ENCODE data around the gene RHBDF2.

Gene RHBDF2

DNA sequence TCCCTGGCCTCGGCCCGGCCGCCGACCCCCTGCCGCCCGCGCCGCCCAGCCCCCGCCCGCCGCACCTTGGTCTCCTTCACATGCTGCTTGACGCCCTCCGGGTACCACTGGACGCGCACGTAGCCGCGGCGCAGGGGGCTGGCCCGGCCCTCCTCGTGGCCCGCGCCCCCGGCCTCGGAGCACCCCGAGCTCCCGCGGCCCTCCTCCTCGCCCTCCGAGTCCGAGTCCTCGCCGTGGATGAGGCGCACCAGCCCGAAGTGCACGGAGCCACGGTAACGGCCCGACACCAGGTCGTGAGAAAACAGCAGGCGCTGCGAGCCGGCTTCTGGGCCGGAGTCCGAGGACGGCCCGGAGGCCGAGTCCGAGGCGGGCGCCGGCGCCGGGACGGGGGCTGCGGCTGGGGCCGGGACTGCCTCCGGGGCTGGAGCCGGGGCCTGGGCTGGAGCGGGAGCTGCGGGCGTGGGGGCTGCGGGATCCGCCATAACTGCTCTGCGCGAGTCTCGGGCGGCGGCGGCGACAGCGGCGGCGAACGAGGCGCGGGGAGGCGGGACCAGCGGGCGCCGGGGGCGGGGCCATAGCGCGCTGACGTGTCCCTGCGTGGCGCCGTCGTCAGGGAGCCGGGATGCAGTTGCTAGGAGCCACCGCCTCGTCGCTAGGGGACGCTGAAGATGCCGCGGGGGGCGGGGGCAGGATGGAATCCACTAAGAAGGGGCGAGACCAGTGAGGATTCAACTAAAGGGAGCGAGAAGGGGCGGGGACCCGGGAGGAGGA is 48.4 kb downstream of the RHBDF2 start, which contains the start of gene UBE2O:
Gene UBE2O, minus strand, starts transcription at position 493 of the 771 bp plus-strand sequence. Its CDS starts 11 bp downstream, at position 482.
- DNase-seq: peak; percentile 94

GRCh38 chr17:76452127-76452659 is 49.0 kb downstream of the RHBDF2 start:
- no peak for DNase-seq

DNA sequence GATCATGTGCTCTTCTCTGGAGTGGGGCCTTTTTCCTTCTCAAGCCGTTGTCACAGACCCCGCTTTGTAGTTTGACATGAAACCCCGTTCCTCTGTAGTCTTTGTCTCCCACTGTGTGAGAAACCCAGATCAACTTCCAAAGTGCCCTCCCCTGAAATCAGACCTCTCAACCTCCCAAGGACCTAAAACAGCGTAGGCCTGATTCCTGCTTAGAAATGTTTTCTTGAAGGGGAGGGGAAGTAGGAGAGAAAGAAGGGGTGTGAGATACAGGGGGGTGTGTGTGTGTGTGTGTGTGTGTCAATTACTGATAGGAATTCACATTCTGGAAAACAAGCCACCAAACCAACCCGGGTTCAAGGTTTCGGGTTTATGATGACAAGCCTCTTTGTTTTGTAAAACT is 49.7 kb downstream of the RHBDF2 start:
- DNase-seq: no peak

GRCh38 chr17:76449126-76449525 is 52.1 kb downstream of the RHBDF2 start:
- DNase-seq: no peak

GRCh38 chr17:76447931-76448652 is 53.1 kb downstream of the RHBDF2 start:
- DNase-seq: no peak

DNA sequence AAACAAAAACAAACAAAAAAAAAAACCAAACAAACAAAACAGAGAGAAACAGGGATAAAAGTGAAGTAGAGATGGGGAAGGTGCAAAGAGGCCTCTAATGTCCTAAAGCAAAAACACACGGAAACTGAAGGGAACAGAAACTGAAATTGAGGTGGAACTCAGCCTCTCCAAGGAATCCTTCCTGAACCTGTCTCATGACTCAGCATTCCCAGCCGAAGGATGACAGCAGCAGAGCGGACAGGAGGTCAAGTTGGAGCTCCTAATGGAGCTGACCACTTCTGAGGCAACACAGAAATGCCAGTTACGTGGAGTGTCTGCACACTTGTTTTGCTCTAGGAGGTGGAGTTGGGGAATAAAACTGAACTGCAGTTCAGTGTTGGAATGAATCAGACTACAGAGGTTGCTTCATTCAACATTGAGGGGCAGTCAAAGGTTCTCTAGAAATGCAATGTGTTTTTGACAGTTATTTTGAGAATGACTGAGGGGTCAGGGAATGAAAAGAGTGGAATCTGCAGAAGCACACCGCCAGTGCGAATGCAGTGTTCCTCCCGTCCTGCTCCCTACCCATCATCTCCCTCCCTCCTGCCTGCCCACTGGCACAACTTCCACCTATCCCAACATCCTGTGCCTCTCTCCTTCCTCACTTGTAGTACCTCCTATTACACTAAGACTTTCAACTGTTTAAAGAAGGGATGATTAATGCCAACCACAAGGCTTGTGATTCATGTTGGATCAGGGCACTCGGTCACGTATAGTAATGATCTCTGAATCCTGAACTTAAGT is 54.6 kb downstream of the RHBDF2 start:
- DNase-seq: no peak

- no peak for DNase-seq
These were observed 55.4 kb downstream of the RHBDF2 start for GRCh38 chr17:76445697-76446448.

- no peak for DNase-seq
These were observed 56.5 kb downstream of the RHBDF2 start for GRCh38 chr17:76444518-76445311.

DNA sequence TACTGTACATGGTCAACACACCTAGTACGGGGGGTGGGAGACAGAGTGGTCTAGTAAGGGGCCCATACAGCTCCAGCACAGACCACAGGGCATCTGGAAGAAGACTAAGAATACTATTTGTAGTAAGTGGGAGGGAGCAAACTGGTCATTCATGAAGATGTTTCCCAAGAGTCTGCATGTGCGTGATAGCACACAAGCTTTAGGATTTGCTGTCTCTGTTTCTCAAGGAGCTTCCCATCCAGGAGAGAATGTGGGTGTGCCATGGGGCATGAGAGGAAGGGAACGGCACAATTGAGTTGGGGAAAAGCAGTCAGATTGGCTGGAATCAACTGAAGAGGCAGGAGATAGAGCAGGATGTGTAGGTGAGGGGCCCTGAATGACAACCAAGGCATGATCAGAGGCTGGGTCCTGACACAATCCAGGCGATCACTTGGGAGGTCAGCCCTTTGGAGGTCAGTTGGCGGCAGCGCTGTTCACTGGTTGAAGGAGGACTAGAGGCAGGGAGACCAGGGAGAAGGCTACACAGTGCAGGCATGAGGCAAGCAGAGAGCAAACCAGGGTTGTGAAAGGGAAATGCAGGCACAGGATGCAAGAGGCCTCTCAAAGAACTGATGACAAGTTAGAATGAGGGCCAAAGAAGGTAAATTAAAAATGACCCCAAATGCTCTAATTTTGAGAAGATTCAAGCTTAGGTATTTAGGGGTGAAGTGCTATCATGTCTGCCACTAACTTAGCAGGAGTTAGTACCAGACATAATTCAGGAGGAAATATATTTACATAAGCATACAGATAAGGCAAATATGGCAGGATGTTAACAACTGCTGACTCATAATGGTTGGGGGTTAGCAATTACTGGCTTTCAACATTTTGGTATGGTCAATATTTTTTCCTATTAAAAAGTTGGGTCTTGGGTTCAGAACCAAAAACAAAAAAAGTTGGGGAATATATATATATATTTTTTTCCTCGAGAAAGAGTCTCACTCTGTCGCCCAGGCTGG is 58.6 kb downstream of the RHBDF2 start:
- DNase-seq: no peak

DNA sequence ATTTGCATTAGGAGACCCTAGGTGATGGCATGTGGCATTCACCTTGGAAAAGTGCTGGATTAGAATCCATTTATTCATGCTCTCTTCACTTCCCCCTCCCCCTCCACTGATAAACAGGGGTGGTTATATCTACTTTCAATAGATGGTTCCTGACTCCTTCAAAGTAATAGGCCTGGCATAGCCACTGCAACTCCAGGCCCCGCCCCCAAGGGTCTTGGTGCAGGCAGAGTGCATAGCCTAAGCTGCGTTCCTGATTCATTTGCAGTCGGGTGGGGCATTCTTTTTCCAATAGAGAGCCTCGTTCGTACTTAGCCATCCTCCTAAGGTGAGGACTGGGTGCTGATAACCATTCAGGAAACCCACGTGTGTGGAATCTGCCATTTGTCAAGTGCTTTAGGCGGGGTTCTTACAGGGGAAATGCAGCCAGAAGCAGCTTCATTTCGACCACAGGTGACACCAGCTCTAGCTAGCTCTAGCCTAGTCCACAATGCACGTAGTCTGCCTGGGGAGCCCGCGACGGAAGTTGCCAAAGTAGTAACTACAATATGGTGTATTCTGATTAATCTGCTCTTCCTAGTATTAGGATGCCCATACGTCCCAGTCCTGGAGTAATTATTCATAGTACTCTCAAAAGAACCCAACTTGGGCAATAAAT is 59.4 kb downstream of the RHBDF2 start:
- DNase-seq: no peak

DNA sequence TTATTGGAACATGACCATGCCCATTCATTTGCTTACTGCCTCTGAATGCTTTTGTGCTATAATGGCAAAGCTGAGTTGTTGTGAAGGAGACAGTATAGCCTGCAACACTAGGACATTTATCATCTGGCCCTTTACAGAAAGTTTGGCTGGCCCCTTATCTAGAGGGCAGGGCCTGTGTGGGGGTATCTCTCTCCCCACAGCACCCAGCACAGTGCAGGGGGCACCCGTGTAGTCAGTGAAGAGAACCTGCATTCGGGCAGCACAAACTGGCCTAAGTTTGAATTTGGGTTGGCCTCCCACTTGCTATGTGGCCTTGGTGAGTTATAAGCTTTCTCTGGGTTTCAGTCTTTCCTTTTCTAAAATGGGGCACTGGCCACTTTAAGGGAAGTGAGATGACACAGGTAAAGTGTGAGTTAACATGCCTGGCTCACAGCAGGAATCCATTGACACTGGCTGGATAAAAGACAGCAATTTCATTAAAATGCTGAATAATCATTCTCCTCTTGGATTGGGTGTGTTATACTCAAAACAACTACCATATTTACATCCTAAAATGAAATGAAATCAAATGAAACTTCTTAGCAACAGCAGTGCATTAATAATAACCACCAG is 60.4 kb downstream of the RHBDF2 start:
- DNase-seq: no peak

- DNase-seq: no peak
These were observed 61.8 kb downstream of the RHBDF2 start for GRCh38 chr17:76439314-76439928.

GRCh38 chr17:76438906-76439305 is 62.3 kb downstream of the RHBDF2 start:
- no peak for DNase-seq

DNA sequence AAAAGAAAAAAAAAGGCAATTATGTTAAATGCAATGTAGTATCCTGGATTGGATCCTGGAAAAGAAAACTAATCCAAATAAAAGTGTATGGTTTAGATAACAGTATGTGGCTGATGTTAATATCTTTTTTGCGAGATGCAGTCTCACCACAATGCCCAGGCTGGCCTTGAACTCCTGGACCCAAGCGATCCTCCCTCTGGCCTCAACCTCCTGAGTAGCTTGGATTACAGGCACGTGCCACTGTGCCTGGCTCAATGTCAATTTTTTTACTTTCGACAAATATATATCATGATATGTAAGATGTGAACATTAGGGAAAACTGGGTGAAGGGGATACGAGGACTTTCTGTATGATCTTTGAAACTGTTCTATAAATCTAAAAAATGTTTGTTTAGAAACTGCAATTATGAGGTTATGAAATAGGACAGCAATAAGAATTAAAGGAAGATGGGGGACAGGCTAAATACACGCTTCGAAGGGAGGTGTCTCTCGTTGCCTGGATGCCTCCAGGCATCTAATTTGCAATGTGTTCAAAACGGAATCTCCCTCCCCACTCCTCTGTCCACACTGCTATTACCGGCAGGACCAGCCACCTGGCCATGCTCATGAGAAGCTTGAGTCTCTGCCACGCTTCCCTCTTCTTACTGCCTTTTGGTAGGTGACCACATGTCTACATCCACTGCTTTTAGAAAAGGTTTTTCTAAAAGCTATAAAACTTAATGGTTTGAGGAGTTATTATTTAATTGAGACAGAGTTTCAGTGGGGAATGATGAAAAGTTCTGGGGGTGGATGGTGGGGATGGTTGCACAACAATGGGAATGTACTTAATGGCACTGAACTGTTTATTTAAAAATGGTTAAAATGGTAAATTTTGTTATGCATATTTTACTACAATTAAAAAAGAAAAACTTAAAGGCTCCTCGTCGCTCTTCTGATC is 63.5 kb downstream of the RHBDF2 start:
- no peak for DNase-seq

DNA sequence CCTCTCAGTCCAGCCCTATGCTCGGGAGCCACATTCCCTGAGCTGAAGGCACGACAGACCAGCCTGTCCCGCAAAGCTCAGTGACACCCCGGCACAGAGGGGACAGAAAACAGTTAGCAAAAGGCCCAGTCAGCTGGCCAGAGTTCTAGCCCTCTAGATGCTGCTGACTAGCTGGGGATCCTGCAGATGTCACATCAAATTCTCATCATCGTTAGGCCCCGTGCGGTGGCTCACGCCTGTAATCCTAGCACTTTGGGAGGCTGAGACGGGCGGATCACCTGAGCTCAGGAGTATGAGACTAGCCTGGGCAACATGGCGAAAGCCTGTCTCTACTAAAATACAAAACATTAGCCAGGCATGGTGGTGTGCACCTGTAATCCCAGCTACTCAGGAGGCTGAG is 65.5 kb downstream of the RHBDF2 start:
- DNase-seq: no peak

GRCh38 chr17:76434870-76435269 is 66.4 kb downstream of the RHBDF2 start:
- DNase-seq: no peak

- DNase-seq: no peak
These were observed 67.5 kb downstream of the RHBDF2 start for GRCh38 chr17:76433693-76434092.
